GM18508 (cell line): ENCODE data around the gene TOMM20L.
"Not testable (repeated sequence)": the region's sequence is repeated elsewhere in the genome, so short reads cannot be mapped to it uniquely, and the experiment has no call there.

Experiments used
- ATAC-seq: cut with Tn5 transposase; IDR thresholded peaks from one replicate; pipeline ENCODE4 v1.9.1; 2021; ENCODE audit warnings: moderate number of reproducible peaks; ENCODE audit not compliant: insufficient read depth, unreplicated experiment

The TOMM20L gene

DNA sequence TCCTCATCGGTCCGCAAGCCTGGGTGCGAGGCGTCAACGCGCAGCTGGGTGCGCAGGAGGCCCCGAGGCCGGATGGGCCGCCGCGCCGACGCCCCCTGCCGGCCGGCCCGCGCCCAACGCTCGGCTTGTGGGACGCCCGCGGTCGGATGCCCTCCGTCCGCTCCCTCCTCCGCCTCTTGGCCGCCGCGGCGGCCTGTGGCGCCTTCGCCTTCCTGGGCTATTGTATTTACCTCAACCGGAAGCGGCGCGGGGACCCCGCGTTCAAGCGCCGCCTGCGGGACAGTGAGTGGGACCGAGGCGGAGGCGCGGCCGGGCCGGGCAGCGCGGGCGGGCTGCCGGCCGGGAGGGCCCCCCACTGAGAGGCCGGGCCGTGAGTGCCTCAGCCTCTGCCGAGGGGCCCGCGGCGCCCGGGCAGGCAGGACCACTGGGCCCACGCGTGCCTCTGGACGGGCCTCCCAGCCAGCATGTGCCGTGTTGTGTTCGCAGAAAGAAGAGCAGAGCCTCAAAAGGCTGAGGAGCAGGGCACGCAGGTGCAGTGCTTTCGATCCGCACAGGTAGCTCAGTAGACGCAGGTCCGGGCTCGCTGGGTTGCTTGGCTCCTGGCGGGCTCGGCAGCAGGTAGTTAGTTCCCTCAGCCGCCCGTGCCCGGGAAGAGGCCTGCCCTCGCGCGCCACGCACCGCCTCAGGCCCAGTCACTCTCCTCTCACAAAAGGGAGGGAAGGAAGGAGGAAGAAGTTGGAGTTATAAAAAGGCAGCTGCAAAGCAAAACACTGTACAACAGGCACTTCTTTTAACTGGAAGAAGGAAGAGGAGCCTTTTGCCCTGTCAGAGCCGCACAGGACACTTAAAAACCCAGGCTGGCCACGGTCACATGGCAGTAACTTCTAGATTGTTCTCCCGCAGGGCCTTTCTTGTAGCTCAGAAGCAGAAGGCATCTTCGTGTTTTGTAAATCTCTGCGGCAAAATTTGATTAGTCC is at the start of gene TOMM20L:
Gene TOMM20L, plus strand, starts transcription at position 119 of the 977 bp plus-strand sequence. Its CDS starts 28 bp downstream, at position 147.
- ATAC-seq, result peak; percentile 65

DNA sequence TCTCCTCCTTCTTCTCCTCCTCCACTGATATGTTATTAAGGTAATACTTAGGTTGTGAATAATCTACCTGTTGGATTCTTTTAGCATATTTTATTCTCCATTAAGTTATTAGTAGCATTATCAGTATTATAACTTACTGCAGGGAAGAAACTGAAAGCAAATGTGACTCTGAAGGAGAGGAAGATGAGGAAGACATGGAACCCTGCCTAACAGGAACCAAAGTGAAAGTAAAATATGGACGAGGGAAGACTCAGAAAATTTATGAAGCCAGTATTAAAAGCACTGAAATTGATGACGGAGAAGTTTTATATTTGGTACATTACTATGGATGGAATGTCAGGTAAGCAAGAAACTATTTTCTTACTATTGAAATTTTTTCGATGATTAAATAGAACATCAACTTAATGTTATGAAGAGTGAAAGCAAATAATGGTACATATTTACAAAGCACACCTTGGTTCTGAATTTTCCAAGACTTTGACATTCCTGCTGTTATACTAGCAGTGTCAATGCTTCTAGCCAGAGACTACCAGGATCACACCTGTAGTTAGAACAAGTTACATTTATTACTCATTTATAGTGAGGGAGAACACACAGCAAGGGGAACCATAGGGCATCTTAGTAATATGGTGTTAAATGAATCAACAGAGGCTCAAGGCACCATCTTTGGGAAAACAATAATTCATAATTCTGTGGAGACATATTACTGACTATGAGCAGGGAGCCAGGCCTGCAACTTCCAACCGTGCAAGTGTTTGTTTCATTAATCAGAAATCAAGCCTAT is 42.0 kb upstream of the TOMM20L start:
- ATAC-seq, result no peak

DNA sequence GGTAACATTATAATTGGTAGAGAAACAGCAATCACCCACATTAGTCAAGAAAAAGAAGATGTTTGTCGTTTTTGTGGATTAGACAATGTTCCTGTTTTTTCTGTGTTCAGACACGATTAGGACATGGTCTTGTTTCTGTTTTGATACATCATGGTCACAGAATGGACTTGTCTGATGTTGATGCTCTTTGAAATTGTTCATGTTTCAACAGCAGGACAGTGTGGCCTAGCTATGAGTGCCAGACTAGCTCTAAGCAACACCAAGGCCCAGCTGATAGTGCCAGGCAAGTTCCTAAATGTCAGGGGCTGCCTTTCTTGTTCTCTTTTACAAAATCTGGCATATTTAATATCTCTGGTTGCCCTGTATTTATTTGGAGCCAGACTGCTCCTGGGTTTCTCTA is 40.9 kb upstream of the TOMM20L start:
- ATAC-seq, result no peak

DNA sequence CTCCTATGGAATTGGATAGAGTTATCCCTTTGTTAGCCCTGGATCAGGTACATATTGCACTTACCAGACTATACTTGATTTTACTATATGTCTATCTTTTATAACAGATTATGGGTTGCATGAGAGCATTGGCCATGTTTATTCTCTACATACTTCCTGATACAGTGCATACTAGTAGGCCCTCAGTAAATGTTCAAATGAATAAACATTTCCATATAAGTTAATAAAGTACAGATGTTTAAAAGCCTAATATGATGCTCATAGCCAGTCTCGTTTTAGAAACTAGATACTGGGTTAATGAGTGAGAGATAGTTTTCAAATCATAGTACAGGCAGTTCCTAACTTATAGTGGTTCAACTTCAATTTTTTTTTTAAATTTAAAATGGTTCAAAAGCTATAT is 39.5 kb upstream of the TOMM20L start:
- ATAC-seq, result no peak

DNA sequence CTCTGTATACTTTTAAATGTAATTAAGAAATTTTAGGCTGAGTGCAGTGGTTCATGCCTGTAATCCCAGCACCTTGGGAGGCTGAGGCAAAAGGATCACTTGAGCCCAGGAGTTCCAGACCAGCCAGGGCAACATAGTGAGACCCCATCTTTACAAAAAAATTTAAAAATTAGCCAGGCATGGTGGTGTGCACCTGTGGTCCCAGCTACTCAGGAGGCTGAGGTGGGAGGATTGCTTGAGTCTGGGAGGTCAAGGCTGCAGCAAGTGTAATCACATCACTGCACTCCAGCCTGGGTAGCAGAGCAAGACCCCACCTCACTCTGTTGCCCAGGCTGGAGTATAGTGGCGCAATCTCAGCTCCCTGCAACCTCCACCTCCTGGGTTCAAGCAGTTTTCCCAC is 33.5 kb upstream of the TOMM20L start:
- ATAC-seq, result not testable (repeated sequence)

DNA sequence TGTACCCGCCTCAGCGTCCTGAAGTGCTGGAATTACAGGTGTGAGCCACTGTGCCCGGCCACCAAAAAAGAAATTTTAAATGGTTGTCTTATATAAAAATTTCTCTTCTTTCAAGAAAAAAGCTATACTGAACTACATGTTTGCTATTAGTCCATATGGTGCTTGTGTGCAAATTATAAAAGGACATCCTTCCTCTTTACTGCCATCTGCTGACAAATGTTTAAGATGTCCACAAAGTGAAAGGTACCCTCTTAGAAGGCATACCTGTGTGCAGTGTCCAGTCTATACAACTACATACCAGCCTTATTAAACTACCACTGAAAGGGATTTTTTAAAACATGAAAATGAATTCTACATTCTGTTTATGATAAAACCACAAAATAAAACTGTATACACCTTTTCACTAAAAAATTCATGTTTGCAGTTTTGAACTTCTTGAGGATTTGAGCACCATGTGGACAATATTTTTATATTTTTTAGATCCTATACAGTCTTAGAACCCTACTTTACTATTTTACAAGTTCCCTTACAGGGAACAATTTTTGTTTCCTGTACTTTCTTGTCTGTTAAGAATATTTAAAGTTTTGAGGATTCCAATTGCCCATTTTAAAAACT is 32.8 kb upstream of the TOMM20L start:
- ATAC-seq, result no peak

DNA sequence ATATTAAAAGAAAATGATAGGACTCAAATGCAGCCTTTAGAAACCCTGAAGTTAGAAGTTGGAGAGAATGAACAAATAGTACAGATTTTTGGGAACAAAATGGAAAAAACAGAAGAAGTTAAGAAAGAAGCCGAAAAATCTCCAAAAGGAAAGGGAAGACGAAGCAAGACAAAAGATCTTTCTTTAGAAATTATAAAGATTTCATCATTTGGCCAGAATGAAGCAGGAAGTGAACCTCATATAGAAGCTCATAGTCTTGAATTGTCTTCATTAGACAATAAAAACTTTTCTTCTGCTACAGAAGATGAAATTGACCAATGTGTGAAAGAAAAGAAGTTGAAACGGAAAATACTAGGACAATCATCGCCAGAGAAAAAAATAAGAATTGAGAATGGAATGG is 31.4 kb upstream of the TOMM20L start:
- ATAC-seq, result no peak

DNA sequence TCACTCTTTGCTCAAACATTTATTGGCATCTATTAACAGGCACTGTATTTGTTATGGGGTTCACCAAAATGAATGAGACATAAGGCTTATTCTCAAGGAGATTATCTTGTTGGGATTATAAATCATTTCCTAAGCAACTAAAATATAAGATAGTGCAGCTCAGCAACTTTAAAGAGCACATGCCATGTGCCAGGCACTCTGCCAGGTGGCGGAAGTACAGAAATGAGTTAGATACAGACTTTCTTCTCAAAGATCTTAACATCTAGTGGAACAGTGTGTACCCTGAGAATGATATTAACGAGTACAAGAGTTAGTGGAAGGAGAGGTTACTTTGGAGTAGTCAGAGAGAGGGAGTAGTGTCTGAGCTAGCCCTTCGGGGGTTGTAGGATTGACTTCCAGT is 28.4 kb upstream of the TOMM20L start:
- no peak for ATAC-seq

DNA sequence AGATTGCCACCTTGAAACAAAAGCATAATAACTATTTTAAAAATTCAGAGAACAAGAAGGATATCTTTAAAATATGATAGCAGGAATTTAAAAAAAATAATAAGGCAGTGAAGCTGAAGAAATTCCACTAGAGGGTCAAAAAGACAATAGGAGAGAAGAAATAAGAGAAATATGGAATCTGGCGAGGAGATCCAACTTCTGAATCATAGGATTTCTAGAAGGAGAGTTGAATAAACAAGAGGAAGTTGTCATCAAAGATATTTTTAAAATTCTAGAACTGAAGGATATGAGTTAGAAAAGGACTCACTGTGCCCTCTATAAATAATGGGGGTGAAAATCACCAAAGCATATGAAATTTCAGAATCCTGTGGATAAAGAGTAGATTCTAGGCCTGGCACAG is 26.8 kb upstream of the TOMM20L start:
- ATAC-seq, result no peak

DNA sequence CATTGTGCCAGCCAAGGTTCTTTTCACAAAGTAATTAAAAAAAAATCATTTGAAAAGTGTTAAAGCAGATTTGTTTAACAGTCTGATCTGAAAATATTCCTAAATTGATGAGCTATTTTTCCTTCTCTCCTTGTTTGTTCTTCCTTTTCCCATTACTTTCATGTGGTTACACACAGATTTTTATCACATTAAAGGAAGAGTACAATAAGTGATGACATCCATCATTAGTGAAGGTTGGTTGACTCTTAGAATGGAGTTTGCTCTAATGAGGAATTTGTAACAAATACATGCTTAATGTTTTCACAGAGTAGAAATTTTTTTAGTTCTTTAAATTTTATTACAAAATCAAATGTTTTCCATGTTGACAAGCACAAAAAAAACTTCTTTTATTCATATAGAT is 18.9 kb upstream of the TOMM20L start:
- ATAC-seq, result no peak

DNA sequence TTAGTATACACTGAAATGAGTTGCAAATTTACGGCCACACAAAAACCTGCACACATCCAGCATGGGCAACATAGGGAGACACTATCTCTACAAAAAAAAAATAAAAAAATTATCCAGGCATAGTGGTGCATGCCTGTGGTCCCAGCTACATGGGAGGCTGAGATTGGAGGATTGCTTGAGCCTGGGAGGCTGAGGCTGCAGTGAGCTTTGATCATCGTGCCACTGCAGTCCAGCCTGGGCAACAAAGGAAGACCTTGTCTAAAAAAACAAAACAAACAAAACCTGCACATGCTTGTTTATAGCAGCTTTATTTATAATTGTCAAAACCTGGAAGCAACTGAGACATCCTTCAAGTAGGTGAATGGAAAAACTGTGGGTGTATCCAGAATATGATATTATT is 4.9 kb upstream of the TOMM20L start:
- no peak for ATAC-seq

DNA sequence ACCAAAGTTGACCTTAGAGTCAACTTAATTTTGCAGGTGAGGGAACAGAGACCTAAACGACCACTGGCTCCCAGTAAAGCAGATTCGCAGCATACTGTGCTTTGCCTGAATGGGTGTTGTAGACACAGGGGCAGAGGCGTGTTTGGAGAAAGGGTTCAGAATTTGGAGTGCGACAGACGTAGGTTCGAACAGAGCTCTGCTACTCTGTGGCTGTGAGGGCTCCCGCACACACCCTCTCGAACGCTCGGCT is 243 bp upstream of the TOMM20L start:
- no peak for ATAC-seq

DNA sequence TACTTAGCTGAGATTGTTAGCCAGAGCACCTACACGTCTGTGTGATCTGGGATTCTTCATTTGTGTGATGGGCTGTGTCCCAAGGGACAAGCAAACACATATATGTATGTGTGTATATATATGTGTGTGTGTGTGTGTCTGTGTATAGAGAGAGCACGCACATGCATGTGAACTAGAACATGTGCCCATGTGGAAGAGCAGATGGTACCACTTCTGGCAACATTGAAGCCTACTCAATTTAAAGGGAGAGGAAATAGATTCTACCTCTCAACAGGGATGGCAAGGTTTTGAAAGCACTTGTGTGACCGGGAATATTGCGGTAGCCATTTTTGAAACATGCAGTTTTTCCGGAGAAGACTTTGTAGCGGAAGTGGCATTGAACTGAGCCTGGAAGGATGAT is 1.4 kb downstream of the TOMM20L start:
- no peak for ATAC-seq

DNA sequence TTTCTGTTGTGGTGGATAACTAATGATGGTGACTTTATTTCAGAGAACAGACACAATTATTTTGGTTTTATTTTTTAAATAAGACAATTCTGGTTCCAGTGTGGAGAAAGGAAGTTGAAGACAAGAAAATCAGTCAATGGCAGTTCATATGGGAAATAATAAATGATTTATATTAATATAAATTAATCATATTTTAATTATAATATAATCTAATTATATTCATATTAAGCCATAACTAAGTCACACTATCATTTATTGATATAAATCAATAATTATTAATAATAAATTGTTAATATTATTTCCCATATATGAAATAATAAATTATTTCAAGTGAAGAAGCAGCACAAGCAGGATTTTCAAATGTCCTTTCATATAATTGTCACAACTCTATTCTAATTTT is 2.8 kb downstream of the TOMM20L start:
- no peak for ATAC-seq

DNA sequence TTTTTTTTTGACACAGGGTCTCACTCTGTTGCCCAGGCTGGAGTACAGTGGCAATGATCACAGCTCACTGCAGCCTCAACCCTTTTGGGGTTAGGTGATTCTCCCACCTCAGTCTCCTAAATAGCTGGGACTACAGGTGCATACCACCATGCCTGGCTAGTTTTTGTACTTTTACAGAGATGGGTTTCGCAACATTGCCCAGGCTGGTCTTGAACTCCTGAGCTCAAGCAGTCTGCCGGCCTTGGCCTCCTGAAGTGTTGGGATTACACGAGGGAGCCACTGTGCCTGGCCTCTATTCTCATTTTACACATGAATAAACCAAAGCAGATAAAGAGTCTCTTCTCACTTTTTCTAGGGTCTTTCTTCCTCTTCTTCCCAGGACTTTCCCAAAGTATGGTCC is 3.2 kb downstream of the TOMM20L start:
- ATAC-seq, result no peak

DNA sequence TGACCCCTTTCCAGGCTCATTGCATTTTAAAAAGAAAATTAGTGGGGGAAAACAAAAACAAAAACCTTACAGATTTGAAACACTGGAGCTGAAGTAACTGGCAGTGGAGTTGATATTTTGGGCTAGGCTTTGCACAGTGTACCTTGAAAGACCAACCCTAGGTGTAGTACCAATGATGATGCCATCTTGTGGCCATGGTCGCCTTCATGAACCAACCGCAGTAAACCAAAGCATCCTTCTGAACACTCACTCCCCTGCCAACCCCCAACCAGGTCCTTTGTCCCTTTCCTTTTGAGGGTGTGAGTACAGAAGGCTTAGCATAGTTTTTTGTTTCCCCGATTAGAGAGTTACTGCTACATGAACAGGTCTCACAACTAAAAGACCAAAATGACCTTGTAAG is 5.9 kb downstream of the TOMM20L start:
- no peak for ATAC-seq

DNA sequence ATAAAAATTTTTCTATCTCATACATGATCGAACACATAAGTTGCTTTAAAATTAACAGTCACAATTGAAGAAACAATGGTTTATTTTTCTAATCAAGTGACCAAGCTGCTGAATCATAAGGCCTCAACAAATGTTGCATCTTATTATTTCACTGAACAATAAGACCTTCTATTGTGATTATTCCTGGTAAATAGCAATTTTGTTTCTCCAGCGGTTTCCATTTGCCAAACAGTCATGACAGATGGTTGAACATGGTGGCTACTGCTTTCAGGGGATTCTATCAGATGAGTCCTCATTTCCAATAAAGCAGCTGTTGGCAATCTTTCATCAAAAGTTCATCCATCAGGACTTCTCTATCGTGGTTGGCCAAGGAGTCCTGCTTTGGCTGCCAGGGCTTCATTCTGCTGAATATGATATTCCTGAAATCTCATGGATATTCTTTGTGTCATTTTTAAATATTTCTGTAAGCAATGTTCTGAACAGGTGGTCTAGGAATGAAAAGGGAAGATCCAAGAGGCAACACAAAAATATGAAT is 13.0 kb downstream of the TOMM20L start:
- no peak for ATAC-seq

DNA sequence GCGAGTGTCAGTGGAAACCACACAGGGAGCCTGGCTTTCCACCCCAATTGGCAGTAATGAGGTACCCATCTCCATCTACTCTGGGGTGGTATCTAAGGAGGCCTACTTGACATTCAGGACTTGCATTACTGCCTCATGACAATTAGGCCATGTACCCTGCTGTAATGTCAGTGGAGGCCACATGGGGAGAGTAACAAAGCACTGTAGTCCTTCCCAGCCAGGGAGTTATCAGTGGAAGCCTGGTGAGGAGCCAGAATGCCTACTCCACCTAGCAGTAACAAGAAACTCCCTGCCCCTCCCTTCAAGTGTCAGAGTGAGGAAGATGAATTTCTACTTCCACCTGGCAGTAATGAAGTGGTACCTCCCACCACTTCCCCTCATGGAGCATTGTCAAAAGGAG is 19.1 kb downstream of the TOMM20L start:
- no peak for ATAC-seq

DNA sequence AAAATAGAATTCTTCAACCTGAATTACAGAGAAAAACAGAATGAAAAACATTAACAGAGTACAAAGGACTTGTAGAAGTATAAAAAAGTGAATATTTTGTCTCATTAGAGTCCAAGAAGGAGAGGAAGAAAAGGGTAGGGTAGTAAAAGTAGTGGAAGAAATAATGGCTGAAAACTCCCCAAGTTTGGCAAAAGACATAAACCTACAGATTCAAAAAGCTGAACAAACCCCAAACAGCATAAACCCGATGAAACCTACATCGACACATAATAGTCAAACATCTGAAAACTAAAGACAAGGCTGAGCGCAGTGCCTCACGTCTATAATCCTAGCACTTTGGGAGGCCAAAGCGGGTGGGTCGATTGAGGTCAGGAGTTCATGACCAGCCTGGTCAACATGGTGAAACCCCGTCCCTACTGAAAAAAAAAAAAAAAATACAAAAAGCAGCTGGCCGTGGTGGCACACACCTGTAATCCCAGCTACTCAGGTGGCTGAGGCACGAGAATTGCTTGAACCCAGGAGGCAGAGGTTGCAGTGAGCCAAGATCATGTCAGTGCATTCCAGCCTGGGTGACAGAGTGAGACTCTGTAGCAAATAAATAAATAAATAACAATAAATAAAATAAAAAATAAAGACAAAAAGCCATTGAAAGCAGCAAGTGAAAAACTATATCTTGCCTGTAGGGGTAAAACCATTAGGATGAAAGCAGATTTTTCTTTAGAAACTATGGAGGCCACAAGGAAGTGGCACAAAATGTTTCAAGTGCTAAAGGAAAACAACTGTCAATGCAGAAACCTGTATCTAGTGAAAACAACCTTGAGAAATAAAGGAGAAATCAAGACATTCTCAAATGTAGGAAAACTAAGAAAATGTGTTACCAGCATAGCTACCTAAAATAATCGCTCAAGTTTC is 20.2 kb downstream of the TOMM20L start:
- ATAC-seq, result no peak

DNA sequence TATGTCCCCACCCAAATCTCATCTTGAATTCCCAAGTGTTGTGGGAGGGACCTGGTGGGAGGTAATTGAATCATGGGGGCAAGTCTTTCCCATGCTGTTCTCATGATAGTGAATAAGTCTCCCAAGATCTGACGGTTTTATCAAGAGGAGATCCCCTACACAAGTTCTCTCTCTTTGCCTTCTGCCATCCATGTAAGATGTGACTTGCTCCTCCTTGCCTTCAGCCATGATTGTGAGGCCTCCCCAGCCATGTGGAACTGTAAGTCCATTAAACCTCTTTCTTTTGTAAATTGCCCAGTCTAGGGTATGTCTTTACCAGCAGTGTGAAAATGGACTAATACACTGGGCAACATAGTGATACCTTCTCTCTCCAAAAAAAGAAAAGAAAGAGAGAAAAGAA is 21.2 kb downstream of the TOMM20L start:
- not testable (repeated sequence) for ATAC-seq
